GM12864 (cell line): Measurements from ENCODE around the gene OSBPL10.

ENCODE experiments used
- DNase-seq: peaks from one replicate; pipeline ENCODE4 v3.0.0-alpha.2; 2011; ENCODE audit warnings: low read depth
- H3K4me3 ChIP-seq: 2 replicates; pipeline ENCODE4 v1.5.1; 2011; ENCODE audit warnings: mild to moderate bottlenecking, low read depth, low read length, control low read depth
- CTCF ChIP-seq: IDR thresholded peaks from 2 replicates; pipeline ENCODE4 v1.5.1; 2011; ENCODE audit warnings: low read depth, mild to moderate bottlenecking, moderate library complexity, low read length, control low read depth, inconsistent platforms; ENCODE audit errors: missing control alignments

Gene OSBPL10

GRCh38 chr3:31927811-31928210, 53.3 kb downstream of the OSBPL10 start:
- H3K4me3 ChIP-seq, result no peak overlapping the region
- TF ChIP-seq CTCF, result no peak
- no peak for DNase-seq

GRCh38 chr3:31926543-31926942, 54.5 kb downstream of the OSBPL10 start:
- H3K4me3 ChIP-seq, result no peak overlapping the region
- DNase-seq, result no peak
- no peak for TF ChIP-seq CTCF

GRCh38 chr3:31925271-31925630, 55.8 kb downstream of the OSBPL10 start:
- no peak overlapping the region for H3K4me3 ChIP-seq
- TF ChIP-seq CTCF, result no peak
- no peak for DNase-seq

- H3K4me3 ChIP-seq, result no peak overlapping the region
- no peak for DNase-seq
- no peak for TF ChIP-seq CTCF
Observed at GRCh38 chr3:31924610-31925270, 56.3 kb downstream of the OSBPL10 start.

- DNase-seq, result no peak
- TF ChIP-seq CTCF, result no peak
- H3K4me3 ChIP-seq, result no peak overlapping the region
Observed at GRCh38 chr3:31922962-31923361, 58.1 kb downstream of the OSBPL10 start.

- no peak for DNase-seq
- H3K4me3 ChIP-seq, result no peak overlapping the region
- TF ChIP-seq CTCF, result no peak
Observed at GRCh38 chr3:31921837-31922236, 59.2 kb downstream of the OSBPL10 start.

- no peak for TF ChIP-seq CTCF
Observed at GRCh38 chr3:31920310-31920709, 60.8 kb downstream of the OSBPL10 start.

More at GRCh38 chr3:31920310-31920709, 60.8 kb downstream of the OSBPL10 start:
- DNase-seq, result no peak
- no peak overlapping the region for H3K4me3 ChIP-seq
